Body of pancreas (tissue), 4 donors: Measurements from ENCODE around the gene YIPF2. TPM values are rescaled to one million over a fixed set of nuclear protein-coding genes. Genes with fewer than 3 reads are reported as not detected.

ENCODE experiments used
- ATAC-seq: fragments of 150-250 bp; one replicate; pipeline ENCODE4 v1.9.1; 2016
- DNase-seq, 4 donors: peaks; one replicate each; pipeline ENCODE4 v3.0.0-alpha.2; 2019
- H3K27ac ChIP-seq, 4 donors: fragments of 200-600 bp; sonication (generic); 1 replicate in 3 of 4; 2 replicates in 1 of 4; pipeline versions ENCODE4 v1.5.1 to v1.6.1; 2016 to 2019; ENCODE audit warnings: mild to moderate bottlenecking in 1 of 4, mixed read lengths in 1 of 4, moderate library complexity in 1 of 4
- H3K27me3 ChIP-seq, 2 donors: fragments of 200-600 bp; sonication (generic); one replicate each; pipeline ENCODE4 v1.6.0; 2016; ENCODE audit warnings: mild to moderate bottlenecking in 1 of 2
- H3K36me3 ChIP-seq, 2 donors: fragments of 200-600 bp; sonication (generic); replicated peaks in 1 of 2; 2 replicates each; pipeline ENCODE4 v1.5.1; 2016; ENCODE audit warnings: low read depth in 2 of 2; ENCODE audit not compliant: insufficient read depth in 1 of 2
- H3K4me1 ChIP-seq: fragments of 200-600 bp; sonication (generic); one replicate; pipeline ENCODE4 v1.6.0; 2016
- H3K4me3 ChIP-seq, 2 donors: fragments of 200-600 bp; sonication (generic); 1 replicate in 1 of 2; 2 replicates in 1 of 2; pipeline ENCODE4 v1.5.1; 2016 to 2019
- H3K9me3 ChIP-seq, 3 donors: fragments of 200-600 bp; sonication (generic); 1 replicate in 2 of 3; 2 replicates in 1 of 3; pipeline ENCODE4 v1.5.1; 2016
- CTCF ChIP-seq, 7 experiments: fragments of 450-650 bp in 4 of 7; fragments of 200-600 bp in 3 of 7; sonication (generic) in 3 of 7; IDR thresholded peaks; one replicate each; pipeline ENCODE4 v1.5.1; 2016 to 2019; ENCODE audit warnings: antibody characterized with exemption in 7 of 7
- POLR2A ChIP-seq, 3 donors: fragments of 450-650 bp; IDR thresholded peaks; one replicate each; pipeline ENCODE4 v1.6.1; 2016; ENCODE audit warnings: antibody characterized with exemption in 3 of 3, mild to moderate bottlenecking in 2 of 3
- WGBS, 2 donors: methylation state at CpG; one replicate each; pipeline ENCODE4 v1.1.5; 2017; 5-methylcytosine and 5-hydroxymethylcytosine counted together
- intact Hi-C: fragments of 100-400 bp; cut with DNase I; formaldehyde crosslinking; loops from one replicate; pipeline ENCODE4 v1.15.1; 2023
- total RNA-seq, 2 donors: library from RNA; depleted of rRNA; stranded (reverse); fragments of >200 nt; gene quantifications; one replicate each; pipeline ENCODE4 v1.1.0, GENCODE V29; 2016

Gene YIPF2
- total RNA-seq, 2 donors from 2014 or later, result 52.7 to 55.3 TPM

GRCh38 chr19:10924597-10924996 lies 3.8 kb downstream of the YIPF2 start:
- Histone ChIP-seq H3K27ac (no peak overlapping the region), H3K36me3 (peaks cover 0 to 15% of the 10 kb centered on the region in 2 donors), H3K9me3 (no peaks in the 10 kb centered on the region), H3K27me3 (no peaks in the 10 kb centered on the region), H3K4me3 (no peak overlapping the region), H3K4me1 (peaks cover 26% of the 10 kb centered on the region)
- no peak for TF ChIP-seq CTCF (IDR thresholded peaks at IDR 0.05)
- intact Hi-C loops, result loop anchor here (10.0 kb wide), 1 partner anchor 50 kb away; the partner anchor contains the start of gene CARM1
- ATAC-seq (no peak), DNase-seq (no peak)
- 89 to 92% methylated on average over 12 to 13 of the region's 13 CpGs for WGBS, 2 donors

- Histone ChIP-seq H3K4me3 (no peak overlapping the region), H3K36me3 (peaks cover 0 to 15% of the 10 kb centered on the region in 2 donors), H3K9me3 (no peaks in the 10 kb centered on the region), H3K27ac (no peak overlapping the region), H3K27me3 (no peaks in the 10 kb centered on the region), H3K4me1 (peaks cover 32% of the 10 kb centered on the region)
- 89% methylated on average over 10 to 26 of the region's 29 CpGs for WGBS, 2 donors
- ATAC-seq, result no peak
- DNase-seq, result no peak
- TF ChIP-seq POLR2A (IDR thresholded peaks at IDR 0.05) (no peak), CTCF (IDR thresholded peaks at IDR 0.05) (no peak)
- intact Hi-C loops, result loop anchor here (10.0 kb wide), 1 partner anchor 49 kb away; the partner anchor contains the start of gene CARM1
These were observed 5.0 kb downstream of the YIPF2 start for GRCh38 chr19:10923260-10924112.

GRCh38 chr19:10922638-10923014 lies 5.8 kb downstream of the YIPF2 start:
- Histone ChIP-seq H3K9me3 (no peaks in the 10 kb centered on the region), H3K27ac (no peak overlapping the region), H3K4me3 (no peak overlapping the region), H3K27me3 (no peaks in the 10 kb centered on the region), H3K4me1 (peaks cover 28% of the 10 kb centered on the region), H3K36me3 (peaks cover 0 to 15% of the 10 kb centered on the region in 2 donors)
- WGBS, 2 donors, result 90 to 93% methylated on average over 13 of the region's 13 CpGs
- DNase-seq, result no peak
- intact Hi-C loops, result loop anchor here (10.0 kb wide), 1 partner anchor 48 kb away; the partner anchor contains the start of gene CARM1
- ATAC-seq, result no peak
- TF ChIP-seq POLR2A (IDR thresholded peaks at IDR 0.05) (no peak), CTCF (IDR thresholded peaks at IDR 0.05) (no peak)

- Histone ChIP-seq H3K9me3 (no peaks in the 10 kb centered on the region), H3K27me3 (no peaks in the 10 kb centered on the region), H3K4me3 (no peak overlapping the region), H3K27ac (no peak overlapping the region), H3K36me3 (peaks cover 0 to 15% of the 10 kb centered on the region in 2 donors), H3K4me1 (peaks cover 22% of the 10 kb centered on the region)
- TF ChIP-seq POLR2A (IDR thresholded peaks at IDR 0.05), result no peak
- no peak for TF ChIP-seq CTCF (IDR thresholded peaks at IDR 0.05)
- WGBS, 2 donors, result 80 to 91% methylated on average over 24 to 32 of the region's 33 CpGs
- intact Hi-C loops, result loop anchor here (10.0 kb wide), 1 partner anchor 47 kb away; the partner anchor contains the start of gene CARM1
- no peak for ATAC-seq
- DNase-seq, result no peak
These were observed 6.4 kb downstream of the YIPF2 start for GRCh38 chr19:10921910-10922637.
